ENCODE measurements around the gene SVBP. TPM values are rescaled to one million over a fixed set of nuclear protein-coding genes. Genes with fewer than 3 reads are reported as not detected.
"Not testable (repeated sequence)": the region's sequence is repeated elsewhere in the genome, so short reads cannot be mapped to it uniquely, and the experiment has no call there.

The SVBP gene, protein sequence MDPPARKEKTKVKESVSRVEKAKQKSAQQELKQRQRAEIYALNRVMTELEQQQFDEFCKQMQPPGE
- 10 to 100 TPM; 15.8 to 18.1 TPM for total RNA-seq

- H3K4me3 Mint-ChIP-seq = peak within 1 kb of the TSS; percentile 86
- H3K9me3 Mint-ChIP-seq = no peaks in the 10 kb centered on the region
- ATAC-seq (ENCODE audit: low read depth) (peak; percentile 87), DNase-seq (peak; percentile 99)
- H3K36me3 Mint-ChIP-seq = peaks cover 7% of the 10 kb centered on the region
- POLR2A ChIA-PET = interaction anchor here (0.9 to 3.8 kb wide), 8 partner anchors 9 to 50 kb away, joined by 3 to 30 read pairs (median 3); partner anchors contain the start of genes C1orf50, P3H1 and ZNF691
- peaks cover 20% of the 10 kb centered on the region for H3K4me1 Mint-ChIP-seq
- peak within 1 kb of the TSS; percentile 87 for H3K27ac Mint-ChIP-seq
- H3K27me3 Mint-ChIP-seq = peaks cover 2% of the 10 kb centered on the region
These were observed at the start of gene SVBP, which contains the start of gene ERMAP for GRCh38 chr1:42816585-42817439. Gene SVBP (minus strand): TSS chr1:42817397. CDS start chr1:42816544, 853 bp downstream. Gene ERMAP (plus strand): TSS chr1:42817122. CDS start chr1:42830449, 13,327 bp downstream.

- Mint-ChIP-seq H3K4me3 (no peak overlapping the region), H3K9me3 (peaks cover 2% of the 10 kb centered on the region), H3K27ac (no peak overlapping the region), H3K36me3 (no peaks in the 10 kb centered on the region), H3K27me3 (peaks cover 16% of the 10 kb centered on the region), H3K4me1 (no peaks in the 10 kb centered on the region)
- ATAC-seq (ENCODE audit: low read depth) = no peak
- DNase-seq = no peak
- POLR2A ChIA-PET = no interaction called here
These were observed 49.4 kb upstream of the SVBP start for GRCh38 chr1:42866549-42866948.

GRCh38 chr1:42861014-42861399, 43.8 kb upstream of the SVBP start:
- ATAC-seq (ENCODE audit: low read depth) (no peak), DNase-seq (no peak)
- Mint-ChIP-seq H3K36me3 (peaks cover 10% of the 10 kb centered on the region), H3K27ac (no peak overlapping the region), H3K4me3 (no peak overlapping the region), H3K27me3 (peaks cover 31% of the 10 kb centered on the region), H3K4me1 (no peaks in the 10 kb centered on the region), H3K9me3 (peaks cover 22% of the 10 kb centered on the region)
- POLR2A ChIA-PET = no interaction called here

DNA sequence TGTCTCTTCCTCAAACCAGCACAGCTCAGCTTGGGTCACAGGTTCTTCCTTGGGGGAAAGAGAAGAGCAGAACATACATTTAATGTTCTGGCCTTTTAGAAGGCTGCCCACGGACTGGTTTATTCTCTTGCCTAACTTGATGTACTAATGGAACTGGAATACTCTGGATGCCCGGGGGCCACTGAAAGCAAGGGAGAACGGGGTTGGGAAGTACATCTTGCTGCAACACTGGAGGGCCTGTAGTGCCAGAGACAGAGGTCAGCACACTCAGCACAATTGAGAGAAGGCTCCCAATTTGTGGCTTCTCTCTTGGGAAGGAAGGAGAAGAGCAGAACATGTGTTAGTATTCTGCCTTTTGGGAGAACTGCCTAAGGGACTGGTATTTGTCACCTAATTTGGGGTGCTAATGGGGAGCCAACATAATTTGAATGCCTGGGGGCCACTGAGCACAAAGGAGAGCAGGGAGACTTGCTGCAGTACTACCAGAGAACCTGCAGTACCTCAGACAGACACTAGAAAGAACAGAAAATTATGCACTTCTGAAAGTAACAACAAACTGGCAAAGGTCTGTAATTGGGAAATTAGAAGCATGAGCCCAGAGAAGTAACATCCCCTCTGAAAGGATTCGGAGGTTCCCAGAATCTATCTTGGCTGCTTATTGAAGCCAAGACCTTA, 43.3 kb upstream of the SVBP start:
- DNase-seq = no peak
- no peak for ATAC-seq (ENCODE audit: low read depth)
- Mint-ChIP-seq H3K36me3 (peaks cover 13% of the 10 kb centered on the region), H3K9me3 (peaks cover 22% of the 10 kb centered on the region), H3K4me1 (no peaks in the 10 kb centered on the region), H3K27ac (no peak overlapping the region), H3K4me3 (no peak overlapping the region), H3K27me3 (peaks cover 31% of the 10 kb centered on the region)
- POLR2A ChIA-PET = no interaction called here

DNA sequence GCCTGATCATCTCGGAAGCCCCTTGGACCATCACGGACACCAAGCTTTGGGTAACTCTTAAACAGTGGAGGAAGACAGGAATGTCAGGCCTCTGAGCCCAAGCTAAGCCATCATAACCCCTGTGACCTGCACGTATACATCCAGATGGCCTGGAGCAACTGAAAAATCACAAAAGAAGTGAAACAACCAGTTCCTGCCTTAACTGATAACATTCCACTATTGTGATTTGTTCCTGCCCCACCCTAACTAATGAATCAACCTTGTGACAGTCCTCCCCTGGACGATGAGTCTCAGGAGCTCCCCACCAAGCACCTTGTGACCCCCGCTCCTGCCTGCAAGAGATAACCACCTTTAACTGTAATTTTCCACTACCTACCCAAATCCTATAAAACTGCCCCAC, 42.2 kb upstream of the SVBP start:
- Mint-ChIP-seq H3K36me3 (peaks cover 16% of the 10 kb centered on the region), H3K27me3 (peaks cover 26% of the 10 kb centered on the region), H3K9me3 (peaks cover 22% of the 10 kb centered on the region)
- DNase-seq; ATAC-seq (ENCODE audit: low read depth); H3K27ac Mint-ChIP-seq; H3K4me3 Mint-ChIP-seq; H3K4me1 Mint-ChIP-seq: not testable (repeated sequence)
- POLR2A ChIA-PET = interaction anchor here (1.6 kb wide), 1 partner anchor 13 kb away, joined by 4 read pairs; the partner anchor contains the start of gene ZNF691

- Mint-ChIP-seq H3K36me3 (peaks cover 29% of the 10 kb centered on the region), H3K27me3 (peaks cover 18% of the 10 kb centered on the region), H3K9me3 (peaks cover 20% of the 10 kb centered on the region)
- H3K4me1 Mint-ChIP-seq; DNase-seq; H3K4me3 Mint-ChIP-seq; H3K27ac Mint-ChIP-seq; ATAC-seq (ENCODE audit: low read depth); POLR2A ChIA-PET: not testable (repeated sequence)
These were observed 39.4 kb upstream of the SVBP start for GRCh38 chr1:42856554-42856953.

DNA sequence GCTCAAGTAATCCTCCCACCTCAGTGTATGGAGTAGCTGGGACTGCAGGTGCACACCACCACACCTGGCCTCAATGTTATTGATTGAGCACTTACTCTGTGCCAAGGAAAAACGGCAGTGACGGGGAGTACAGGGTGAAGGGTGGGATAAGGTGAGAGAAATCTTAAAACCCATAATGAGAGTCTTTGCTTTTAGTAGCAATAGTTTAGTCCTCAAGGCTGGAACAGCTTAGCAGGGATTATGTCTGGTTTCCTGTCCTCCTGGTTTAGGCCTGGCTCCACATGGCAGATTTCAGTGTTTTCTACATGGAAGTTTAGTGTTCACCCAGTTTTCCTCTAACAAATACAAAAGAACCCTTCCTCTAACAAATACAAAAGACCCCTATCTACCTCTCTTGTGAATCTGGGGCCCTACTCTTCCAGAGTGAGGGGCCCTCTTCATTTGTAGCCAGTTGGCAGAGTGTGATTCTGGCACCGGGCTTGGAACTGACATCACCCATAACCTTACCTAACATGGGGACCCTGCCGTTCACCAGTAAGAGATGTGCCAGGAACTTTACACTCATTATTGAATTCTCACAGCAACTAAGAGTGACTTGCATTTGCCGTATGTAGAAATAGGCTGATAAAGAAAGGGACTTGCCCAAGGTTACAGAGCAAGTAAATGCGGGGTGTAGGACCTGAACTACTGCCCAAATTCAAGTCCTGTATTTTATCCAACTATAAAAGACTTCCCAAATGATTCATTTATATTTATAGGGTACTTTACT, 36.1 kb upstream of the SVBP start:
- Mint-ChIP-seq H3K4me3 (no peak overlapping the region), H3K27ac (no peak overlapping the region), H3K9me3 (peaks cover 9% of the 10 kb centered on the region), H3K36me3 (peaks cover 58% of the 10 kb centered on the region), H3K4me1 (peaks cover 9% of the 10 kb centered on the region), H3K27me3 (no peaks in the 10 kb centered on the region)
- DNase-seq (no peak), ATAC-seq (ENCODE audit: low read depth) (no peak)
- POLR2A ChIA-PET = no interaction called here

- DNase-seq (no peak), ATAC-seq (ENCODE audit: low read depth) (no peak)
- Mint-ChIP-seq H3K4me1 (peaks cover 16% of the 10 kb centered on the region), H3K4me3 (no peak overlapping the region), H3K27ac (no peak overlapping the region), H3K9me3 (peaks cover 8% of the 10 kb centered on the region), H3K36me3 (peaks cover 56% of the 10 kb centered on the region), H3K27me3 (no peaks in the 10 kb centered on the region)
- POLR2A ChIA-PET = no interaction called here
These were observed 35.4 kb upstream of the SVBP start for GRCh38 chr1:42852608-42852980.

DNA sequence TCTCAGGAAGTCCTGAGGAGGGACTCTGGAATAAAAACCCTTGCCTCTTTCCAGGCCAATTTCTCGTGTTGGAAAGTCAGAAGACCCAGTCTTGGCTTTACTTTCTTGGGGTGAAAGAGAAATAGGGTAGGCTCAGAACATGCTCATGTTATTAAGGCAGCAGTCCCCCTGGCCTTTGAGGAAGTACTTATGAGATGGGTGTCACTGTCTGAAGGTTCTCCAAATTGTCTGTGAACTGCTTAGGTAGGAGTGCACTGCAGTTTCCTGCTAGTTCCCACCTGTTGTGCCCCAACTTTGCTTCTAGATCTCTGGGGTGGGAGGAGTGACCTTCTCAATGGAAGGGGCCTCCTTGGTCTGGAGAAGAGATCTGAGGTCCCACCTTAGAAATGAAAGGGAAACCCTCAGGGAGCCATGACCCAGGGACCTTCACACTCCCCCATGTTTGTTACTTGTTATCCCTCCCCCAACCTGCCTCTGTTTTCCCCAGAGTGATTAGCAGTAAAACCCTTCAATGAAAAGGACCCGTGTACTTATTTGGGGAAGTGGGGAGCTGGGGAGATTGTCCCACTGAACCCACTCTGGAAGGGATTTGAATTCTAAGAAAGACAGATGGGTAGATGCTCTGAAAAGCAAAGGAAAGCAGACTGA, 34.9 kb upstream of the SVBP start:
- DNase-seq (no peak), ATAC-seq (ENCODE audit: low read depth) (no peak)
- Mint-ChIP-seq H3K36me3 (peaks cover 51% of the 10 kb centered on the region), H3K4me3 (no peak overlapping the region), H3K27ac (no peak overlapping the region), H3K4me1 (peaks cover 22% of the 10 kb centered on the region), H3K27me3 (no peaks in the 10 kb centered on the region), H3K9me3 (peaks cover 3% of the 10 kb centered on the region)
- POLR2A ChIA-PET = no interaction called here

DNA sequence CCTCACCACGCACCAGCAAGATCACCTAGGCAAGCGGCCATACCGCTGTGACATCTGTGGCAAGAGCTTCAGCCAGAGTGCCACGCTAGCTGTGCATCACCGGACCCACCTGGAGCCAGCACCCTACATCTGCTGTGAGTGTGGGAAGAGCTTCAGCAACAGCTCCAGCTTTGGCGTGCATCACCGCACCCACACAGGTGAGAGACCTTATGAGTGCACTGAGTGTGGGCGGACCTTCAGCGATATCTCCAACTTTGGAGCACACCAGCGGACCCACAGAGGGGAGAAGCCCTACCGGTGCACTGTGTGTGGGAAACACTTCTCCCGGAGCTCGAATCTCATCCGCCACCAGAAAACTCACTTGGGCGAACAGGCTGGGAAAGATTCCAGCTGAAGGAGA, 34.2 kb upstream of the SVBP start:
- POLR2A ChIA-PET = no interaction called here
- no peak for DNase-seq
- H3K9me3 Mint-ChIP-seq = peaks cover 3% of the 10 kb centered on the region
- peaks cover 51% of the 10 kb centered on the region for H3K36me3 Mint-ChIP-seq
- no peak for ATAC-seq (ENCODE audit: low read depth)
- H3K4me1 Mint-ChIP-seq = peaks cover 23% of the 10 kb centered on the region
- no peaks in the 10 kb centered on the region for H3K27me3 Mint-ChIP-seq
- no peak overlapping the region for H3K4me3 Mint-ChIP-seq
- H3K27ac Mint-ChIP-seq = no peak overlapping the region

DNA sequence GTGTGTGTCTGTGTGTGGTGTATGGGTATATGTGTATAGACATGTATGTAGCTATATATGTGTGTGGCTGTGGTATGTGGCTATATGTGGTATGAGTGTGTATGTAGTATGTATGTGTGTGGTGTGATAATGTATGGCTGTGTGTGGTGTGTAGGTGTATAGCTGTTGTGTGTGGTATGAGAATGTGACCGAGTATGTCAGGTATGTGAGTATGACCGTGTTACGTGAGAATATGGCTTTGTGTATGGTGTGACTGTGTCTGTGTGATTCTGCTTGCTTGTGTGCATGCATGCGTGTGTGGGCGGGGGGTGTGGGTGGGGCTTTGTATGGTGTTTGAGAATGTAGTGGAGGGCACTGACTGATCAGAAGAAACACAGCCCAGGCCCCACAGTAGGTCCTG, 32.7 kb upstream of the SVBP start:
- Mint-ChIP-seq H3K36me3 (peaks cover 45% of the 10 kb centered on the region), H3K27ac (no peak overlapping the region), H3K27me3 (no peaks in the 10 kb centered on the region), H3K4me1 (peaks cover 28% of the 10 kb centered on the region), H3K9me3 (peaks cover 3% of the 10 kb centered on the region), H3K4me3 (no peak overlapping the region)
- ATAC-seq (ENCODE audit: low read depth) = no peak
- POLR2A ChIA-PET = no interaction called here
- no peak for DNase-seq

DNA sequence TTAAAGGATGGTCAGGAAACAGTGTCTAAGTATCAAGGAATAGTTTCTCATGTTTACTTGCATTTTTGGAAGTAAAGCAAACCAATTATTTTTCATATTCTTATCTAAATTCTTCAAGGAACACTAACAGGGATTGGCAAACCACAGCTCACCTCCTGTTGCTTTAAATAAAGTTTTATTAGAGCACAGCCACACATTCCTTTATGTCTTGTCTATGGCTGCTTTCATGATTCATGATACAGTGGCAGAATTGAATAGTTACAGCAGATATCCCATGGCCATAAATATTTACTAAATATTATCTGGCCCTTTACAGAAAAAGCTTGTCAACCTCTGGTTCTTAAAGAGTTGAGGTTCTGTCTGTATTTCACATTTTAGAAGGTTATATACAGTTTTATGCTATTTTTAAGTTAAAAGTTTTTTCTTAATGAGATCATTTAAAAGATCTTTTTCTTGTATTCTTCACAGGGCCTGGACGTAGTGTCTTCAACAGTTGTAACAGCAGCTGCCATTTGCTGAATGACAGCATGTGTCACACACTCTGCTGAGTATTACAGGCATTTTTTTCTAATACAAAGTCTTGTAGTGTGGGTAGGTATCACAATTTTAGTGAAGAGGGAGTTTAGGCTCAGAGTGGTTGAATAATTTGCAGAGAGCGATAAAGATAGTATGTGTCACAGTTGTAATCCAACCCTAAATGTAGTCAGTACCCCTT, 31.8 kb upstream of the SVBP start:
- Mint-ChIP-seq H3K4me1 (peaks cover 28% of the 10 kb centered on the region), H3K36me3 (peaks cover 44% of the 10 kb centered on the region), H3K27ac (no peak overlapping the region)

More for the DNA sequence above, 31.8 kb upstream of the SVBP start:
- DNase-seq (no peak), ATAC-seq (ENCODE audit: low read depth) (no peak)
- Mint-ChIP-seq H3K27me3 (no peaks in the 10 kb centered on the region), H3K9me3 (peaks cover 3% of the 10 kb centered on the region), H3K4me3 (no peak overlapping the region)
- POLR2A ChIA-PET = interaction anchor here (0.5 kb wide), 1 partner anchor 15 kb away, joined by 8 read pairs; no protein-coding TSS in a partner anchor
